Cerebellar nuclear complex (tissue), 1 donor: Measurements from ENCODE around the gene KLK12.

Experiments
- DNase-seq, 2 experiments: peaks; one replicate each; lab custom pipeline; 2025; lab: John Stamatoyannopoulos, UW

Gene KLK12

GRCh38 chr19:50981587-50982146 lies 53.1 kb downstream of the KLK12 start:
- DNase-seq = no peak

GRCh38 chr19:50980208-50980607 lies 54.6 kb downstream of the KLK12 start:
- no peak for DNase-seq

GRCh38 chr19:50979758-50980157 lies 55.0 kb downstream of the KLK12 start:
- DNase-seq = no peak
